Adrenal gland (tissue), 5 donors: ENCODE results near the gene SYNE2.

ENCODE experiments used
- POLR2A ChIP-seq, 2 donors: fragments of 450-650 bp; IDR thresholded peaks; one replicate each; pipeline ENCODE4 v1.6.1; 2017; ENCODE audit warnings: antibody characterized with exemption in 2 of 2, mild to moderate bottlenecking in 2 of 2, moderate library complexity in 1 of 2
- TF ChIP-seq, protein P1 (sequence below), 6 experiments: fragments of 450-650 bp in 4 of 6; fragments of 200-600 bp in 2 of 6; sonication (generic) in 1 of 6; IDR thresholded peaks; 1 replicate in 5 of 6; 2 replicates in 1 of 6; pipeline versions ENCODE4 v1.5.1 to v1.8.0; 2016 to 2021; ENCODE audit warnings: antibody characterized with exemption in 6 of 6, mild to moderate bottlenecking in 2 of 6, moderate library complexity in 1 of 6
- donor health status: DM: no; HTN: no; CAD: no.

DNA sequence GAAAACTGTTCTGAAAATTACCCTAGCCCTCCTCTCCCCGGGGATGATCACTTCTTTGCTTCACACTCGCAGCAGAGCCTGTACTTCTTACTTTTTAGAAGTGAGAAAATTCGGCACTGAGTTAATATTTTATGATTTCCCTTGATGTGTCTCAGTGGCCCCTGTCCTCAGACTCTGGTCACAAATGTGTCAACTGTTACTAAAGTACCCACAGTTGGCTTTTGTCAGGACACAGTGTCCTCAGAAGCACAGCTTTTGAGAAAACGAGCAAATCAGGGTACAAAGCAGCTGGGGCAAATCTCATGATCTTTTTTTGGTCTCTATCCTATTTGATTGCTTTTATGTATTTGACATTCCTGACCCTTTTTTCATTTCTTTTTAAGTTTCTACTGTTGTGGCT lies 142.5 kb downstream of the SYNE2 start:
- TF ChIP-seq, protein P1, sequence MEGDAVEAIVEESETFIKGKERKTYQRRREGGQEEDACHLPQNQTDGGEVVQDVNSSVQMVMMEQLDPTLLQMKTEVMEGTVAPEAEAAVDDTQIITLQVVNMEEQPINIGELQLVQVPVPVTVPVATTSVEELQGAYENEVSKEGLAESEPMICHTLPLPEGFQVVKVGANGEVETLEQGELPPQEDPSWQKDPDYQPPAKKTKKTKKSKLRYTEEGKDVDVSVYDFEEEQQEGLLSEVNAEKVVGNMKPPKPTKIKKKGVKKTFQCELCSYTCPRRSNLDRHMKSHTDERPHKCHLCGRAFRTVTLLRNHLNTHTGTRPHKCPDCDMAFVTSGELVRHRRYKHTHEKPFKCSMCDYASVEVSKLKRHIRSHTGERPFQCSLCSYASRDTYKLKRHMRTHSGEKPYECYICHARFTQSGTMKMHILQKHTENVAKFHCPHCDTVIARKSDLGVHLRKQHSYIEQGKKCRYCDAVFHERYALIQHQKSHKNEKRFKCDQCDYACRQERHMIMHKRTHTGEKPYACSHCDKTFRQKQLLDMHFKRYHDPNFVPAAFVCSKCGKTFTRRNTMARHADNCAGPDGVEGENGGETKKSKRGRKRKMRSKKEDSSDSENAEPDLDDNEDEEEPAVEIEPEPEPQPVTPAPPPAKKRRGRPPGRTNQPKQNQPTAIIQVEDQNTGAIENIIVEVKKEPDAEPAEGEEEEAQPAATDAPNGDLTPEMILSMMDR (IDR thresholded peaks at IDR 0.05): no peak
- no peak for TF ChIP-seq POLR2A (IDR thresholded peaks at IDR 0.05)
